ENCODE measurements around the gene RTCA. TPM values are rescaled to one million over a fixed set of nuclear protein-coding genes. Genes with fewer than 3 reads are reported as not detected.
A peak's percentile ranks its signal among the peaks of the same experiment; 100 is the strongest.
"Not testable (repeated sequence)": the region's sequence is repeated elsewhere in the genome, so short reads cannot be mapped to it uniquely, and the experiment has no call there.

RTCA gene
- total RNA-seq, 1 donor from 2014 or later, result 35.1 TPM

DNA sequence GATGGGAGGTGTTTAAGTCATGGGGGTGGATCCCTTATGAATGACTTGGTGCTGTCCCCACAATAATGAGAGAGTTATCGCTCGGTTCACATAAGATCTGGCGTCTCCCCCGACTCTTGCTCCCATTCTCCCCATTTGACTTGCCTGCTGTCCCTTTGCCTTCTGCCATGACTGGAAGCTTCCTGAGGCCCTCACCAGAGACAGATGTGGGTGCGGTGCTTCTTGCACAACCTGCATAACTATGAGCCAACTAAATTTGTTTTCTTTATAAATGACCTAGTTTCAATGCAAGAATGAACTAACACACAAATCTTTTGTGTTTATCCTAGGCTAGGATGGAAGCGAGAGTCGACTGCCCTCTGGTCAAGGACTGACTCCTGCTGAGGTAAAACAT, 55.1 kb downstream of the RTCA start:
- Mint-ChIP-seq H3K27ac (peak overlapping the region; percentile 20), H3K36me3 (no peaks in the 10 kb centered on the region), H3K4me1 (ENCODE audit: unreplicated experiment) (peaks cover 9% of the 10 kb centered on the region), H3K9me3 (peaks cover 9% of the 10 kb centered on the region), H3K4me3 (no peak overlapping the region), H3K27me3 (no peaks in the 10 kb centered on the region)
- DNase-seq (ENCODE audit: extremely low spot score, unreplicated experiment), result no peak
- no peak for TF ChIP-seq CTCF (conservative IDR thresholded peaks at IDR 0.05)

DNA sequence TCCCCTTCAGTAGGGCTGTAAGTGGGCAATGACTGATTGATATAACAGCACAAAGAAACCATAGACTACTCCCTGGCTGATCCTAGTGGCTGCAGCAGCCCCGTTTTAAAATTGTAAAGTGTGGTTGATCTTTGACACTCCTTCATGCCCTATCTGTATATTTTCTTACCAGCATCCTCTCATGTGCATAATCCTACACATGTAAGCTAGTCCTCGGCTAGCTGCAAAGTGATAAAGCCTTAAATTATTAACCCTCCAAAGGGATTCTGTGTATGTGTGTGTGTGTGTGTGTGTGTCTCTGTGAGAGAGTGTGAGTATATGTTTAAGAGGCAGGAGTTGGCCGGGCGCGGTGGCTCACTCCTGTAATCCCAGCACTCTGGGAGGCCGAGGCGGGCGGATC, 55.5 kb downstream of the RTCA start:
- H3K4me3 Mint-ChIP-seq, result no peak overlapping the region
- peaks cover 9% of the 10 kb centered on the region for H3K9me3 Mint-ChIP-seq
- no peak for TF ChIP-seq CTCF (conservative IDR thresholded peaks at IDR 0.05)
- DNase-seq (ENCODE audit: extremely low spot score, unreplicated experiment), result no peak
- no peaks in the 10 kb centered on the region for H3K27me3 Mint-ChIP-seq
- no peaks in the 10 kb centered on the region for H3K36me3 Mint-ChIP-seq
- peaks cover 9% of the 10 kb centered on the region for H3K4me1 Mint-ChIP-seq (ENCODE audit: unreplicated experiment)
- H3K27ac Mint-ChIP-seq, result no peak overlapping the region

GRCh38 chr1:100322436-100323211, 56.6 kb downstream of the RTCA start:
- DNase-seq (ENCODE audit: extremely low spot score, unreplicated experiment), result no peak
- TF ChIP-seq CTCF (conservative IDR thresholded peaks at IDR 0.05), result no peak
- Mint-ChIP-seq H3K4me3 (no peak overlapping the region), H3K36me3 (no peaks in the 10 kb centered on the region), H3K27me3 (no peaks in the 10 kb centered on the region), H3K27ac (no peak overlapping the region), H3K4me1 (ENCODE audit: unreplicated experiment) (peaks cover 9% of the 10 kb centered on the region), H3K9me3 (peaks cover 9% of the 10 kb centered on the region)

GRCh38 chr1:100323419-100324106, 57.5 kb downstream of the RTCA start:
- no peak overlapping the region for H3K27ac Mint-ChIP-seq
- no peak for TF ChIP-seq CTCF (conservative IDR thresholded peaks at IDR 0.05)
- H3K4me3 Mint-ChIP-seq, result no peak overlapping the region
- H3K9me3 Mint-ChIP-seq, result peaks cover 9% of the 10 kb centered on the region
- H3K4me1 Mint-ChIP-seq (ENCODE audit: unreplicated experiment), result peaks cover 9% of the 10 kb centered on the region
- H3K36me3 Mint-ChIP-seq, result no peaks in the 10 kb centered on the region
- no peak for DNase-seq (ENCODE audit: extremely low spot score, unreplicated experiment)
- H3K27me3 Mint-ChIP-seq, result no peaks in the 10 kb centered on the region

GRCh38 chr1:100325415-100326324, 59.7 kb downstream of the RTCA start:
- H3K4me1 Mint-ChIP-seq (ENCODE audit: unreplicated experiment), result peaks cover 9% of the 10 kb centered on the region
- DNase-seq (ENCODE audit: extremely low spot score, unreplicated experiment), result no peak
- H3K27ac Mint-ChIP-seq, result no peak overlapping the region

GRCh38 chr1:100326325-100326670, 60.3 kb downstream of the RTCA start:
- not testable (repeated sequence) for H3K36me3 Mint-ChIP-seq; H3K27ac Mint-ChIP-seq; H3K9me3 Mint-ChIP-seq; DNase-seq (ENCODE audit: extremely low spot score, unreplicated experiment); H3K4me1 Mint-ChIP-seq (ENCODE audit: unreplicated experiment); H3K4me3 Mint-ChIP-seq; H3K27me3 Mint-ChIP-seq

More at GRCh38 chr1:100325415-100326324, 59.7 kb downstream of the RTCA start:
- Mint-ChIP-seq H3K9me3 (peaks cover 7% of the 10 kb centered on the region), H3K27me3 (no peaks in the 10 kb centered on the region), H3K4me3 (no peak overlapping the region), H3K36me3 (no peaks in the 10 kb centered on the region)
- TF ChIP-seq CTCF (conservative IDR thresholded peaks at IDR 0.05), result no peak

Data from type B pancreatic cell (in vitro differentiated cells).